Keratinocyte (primary cell): Measurements from ENCODE around the gene CLTC. TPM values are rescaled to one million over a fixed set of nuclear protein-coding genes. Genes with fewer than 3 reads are reported as not detected.

Experiments used
- DNase-seq: peaks from one replicate; pipeline ENCODE4 v3.0.0-alpha.2; 2011; ENCODE audit warnings: low read depth, missing footprints, low spot score
- FAIRE-seq: peaks from 2 replicates; lab custom pipeline; 2011; peaks lifted over from hg19 to GRCh38; lab: Jason Lieb, UNC
- H2AFZ ChIP-seq: 2 replicates; pipeline ENCODE4 v1.6.0; 2012; ENCODE audit warnings: low read length, control low read depth, inconsistent platforms; ENCODE audit not compliant: control insufficient read depth
- H3K27ac ChIP-seq: 2 replicates; pipeline ENCODE4 v1.5.1; 2011; ENCODE audit warnings: low read length; ENCODE audit not compliant: control insufficient read depth, insufficient read depth
- H3K27me3 ChIP-seq: 3 replicates; pipeline ENCODE4 v1.6.0; 2011; ENCODE audit warnings: low read length; ENCODE audit not compliant: control insufficient read depth, insufficient read depth; ENCODE audit errors: extremely low read depth
- H3K36me3 ChIP-seq, 2 experiments: 2 replicates in 1 of 2; 3 replicates in 1 of 2; pipeline ENCODE4 v1.5.1; 2011; ENCODE audit warnings: low read length in 2 of 2, mild to moderate bottlenecking in 1 of 2; ENCODE audit not compliant: control insufficient read depth in 2 of 2, insufficient read depth in 2 of 2; ENCODE audit errors: extremely low read depth in 1 of 2
- H3K4me1 ChIP-seq: 3 replicates; pipeline ENCODE4 v1.5.1; 2011; ENCODE audit warnings: low read length; ENCODE audit not compliant: control insufficient read depth, insufficient read depth; ENCODE audit errors: extremely low read depth
- H3K4me2 ChIP-seq: 3 replicates; pipeline ENCODE4 v1.6.0; 2011; ENCODE audit warnings: low read depth, low read length; ENCODE audit not compliant: control insufficient read depth, insufficient read depth; ENCODE audit errors: extremely low read depth
- H3K4me3 ChIP-seq, 3 experiments: fragments of 200-600 bp in 1 of 3; sonication (generic) in 1 of 3; 2 replicates in 2 of 3; 3 replicates in 1 of 3; pipeline ENCODE4 v1.5.1; 2011 to 2016; ENCODE audit warnings: low read length in 3 of 3, mild to moderate bottlenecking in 3 of 3, control low read depth in 2 of 3, inconsistent platforms in 1 of 3, low read depth in 1 of 3, mixed read lengths in 1 of 3, mixed run types in 1 of 3, moderate library complexity in 1 of 3; ENCODE audit not compliant: control insufficient read depth in 2 of 3, insufficient read depth in 2 of 3; ENCODE audit errors: extremely low read depth in 1 of 3
- H3K79me2 ChIP-seq: 2 replicates; pipeline ENCODE4 v1.6.0; 2012; ENCODE audit warnings: low read length; ENCODE audit not compliant: control insufficient read depth, insufficient read depth
- H3K9ac ChIP-seq: 3 replicates; pipeline ENCODE4 v1.6.0; 2011; ENCODE audit warnings: low read length; ENCODE audit not compliant: control insufficient read depth, insufficient read depth; ENCODE audit errors: extremely low read depth
- H3K9me1 ChIP-seq: 3 replicates; pipeline ENCODE4 v1.6.0; 2011; ENCODE audit warnings: low read length; ENCODE audit not compliant: control insufficient read depth, insufficient read depth; ENCODE audit errors: extremely low read depth
- H3K9me3 ChIP-seq: 2 replicates; pipeline ENCODE4 v1.5.1; 2012; ENCODE audit warnings: low read depth, low read length; ENCODE audit not compliant: control insufficient read depth
- H4K20me1 ChIP-seq: 3 replicates; pipeline ENCODE4 v1.6.0; 2011; ENCODE audit warnings: low read length; ENCODE audit not compliant: control insufficient read depth, insufficient read depth; ENCODE audit errors: extremely low read depth
- EZH2 ChIP-seq: IDR thresholded peaks from one replicate; pipeline ENCODE4 v1.6.1; 2012; ENCODE audit warnings: inconsistent platforms, mild to moderate bottlenecking, low read length, moderate library complexity
- dilution Hi-C: fragments of 300-500 bp; cut with MboI; formaldehyde crosslinking; loops from one replicate; pipeline ENCODE4 v1.7.0; 2020; ENCODE audit warnings: low sequenced_read_pairs; ENCODE audit not compliant: extremely low pct_ligation_motif_present
- polyA plus RNA-seq, 5 experiments: library from polyadenylated mRNA; depleted of rRNA in 3 of 5; stranded (reverse) in 3 of 5; stranded (forward) in 1 of 5; unstranded in 1 of 5; fragments of >200 nt; gene quantifications; 1 replicate in 1 of 5; 2 replicates in 3 of 5; 3 replicates in 1 of 5; pipeline versions ENCODE4 v1.2.1 to v1.2.3, GENCODE V29; 2011 to 2012; ENCODE audit warnings: missing spikeins in 2 of 5, low read depth in 1 of 5, low replicate concordance in 1 of 5
- TF ChIP-seq, protein P1 (sequence below), 3 experiments: IDR thresholded peaks in 1 of 3; conservative IDR thresholded peaks in 1 of 3; optimal IDR thresholded peaks in 1 of 3; 2 replicates in 2 of 3; 3 replicates in 1 of 3; pipeline versions ENCODE3 to v1.5.1; 2011; ENCODE audit warnings: low read length in 3 of 3, mild to moderate bottlenecking in 3 of 3, moderate library complexity in 2 of 3, control low read depth in 1 of 3, inconsistent platforms in 1 of 3; ENCODE audit not compliant: insufficient read depth in 2 of 3; ENCODE audit errors: extremely low read depth in 1 of 3

Gene CLTC
- polyA plus RNA-seq, 1 donor (not counting 4 experiments of a cell fraction or from before 2014, with no cell fraction given) = 209 TPM

DNA sequence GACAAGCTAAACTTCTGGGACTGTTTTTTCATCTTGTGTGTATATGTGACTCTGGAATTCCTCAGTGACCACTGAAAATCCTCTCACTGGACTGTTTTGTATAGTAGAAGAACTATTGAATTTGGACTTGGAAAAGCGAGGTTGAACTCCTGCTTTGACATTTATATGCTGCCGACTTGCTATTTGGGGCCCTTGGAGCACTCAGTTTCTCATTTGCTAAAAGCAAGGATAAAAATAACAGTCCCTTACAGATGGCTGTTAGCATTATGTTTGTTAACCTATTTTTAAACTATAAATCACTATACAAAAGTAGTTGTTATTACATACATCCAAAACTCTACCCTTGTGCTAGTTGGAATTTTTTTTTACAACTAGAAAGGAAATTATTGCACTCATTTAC is 96.7 kb downstream of the CLTC start:
- Histone ChIP-seq H3K27ac (no peak overlapping the region), H4K20me1 (peaks cover 3% of the 10 kb centered on the region)
- FAIRE-seq = no peak

DNA sequence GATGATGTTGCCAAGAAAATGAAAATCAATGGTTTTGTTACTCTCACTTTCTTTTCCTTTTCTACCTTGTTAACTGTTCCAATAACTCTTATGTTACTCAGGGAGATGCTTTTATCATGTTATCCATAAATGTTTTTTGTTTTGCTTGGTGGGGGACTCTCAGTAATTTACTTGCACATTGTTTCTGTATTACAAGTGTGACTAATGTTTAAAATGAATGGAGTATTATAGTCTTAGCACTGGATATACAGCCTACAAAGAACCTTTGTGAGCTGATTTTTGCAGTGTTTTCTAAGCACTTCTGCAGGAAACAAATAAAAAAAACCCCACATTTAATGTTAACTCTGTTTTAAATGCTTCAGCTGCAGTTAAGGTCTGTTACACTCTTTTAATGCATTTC is 99.8 kb downstream of the CLTC start:
- DNase-seq (no peak), FAIRE-seq (no peak)
- H3K27me3 ChIP-seq = no peaks in the 10 kb centered on the region
- no peaks in the 10 kb centered on the region for H3K9me3 ChIP-seq
- no peak overlapping the region for H3K27ac ChIP-seq
- no peak overlapping the region for H3K9ac ChIP-seq
- peaks cover 3% of the 10 kb centered on the region for H4K20me1 ChIP-seq
- H3K4me2 ChIP-seq = no peak overlapping the region
- dilution Hi-C loops = no loop called here
- no peak overlapping the region for H2AFZ ChIP-seq
- peaks cover 79% of the 10 kb centered on the region for H3K79me2 ChIP-seq
- TF ChIP-seq EZH2 = no peak
- H3K4me1 ChIP-seq = no peaks in the 10 kb centered on the region
- H3K4me3 ChIP-seq = no peak overlapping the region
- no peaks in the 10 kb centered on the region for H3K9me1 ChIP-seq
- H3K36me3 ChIP-seq = peaks cover 2 to 3% of the 10 kb centered on the region in 2 experiments

More for the DNA sequence above, 96.7 kb downstream of the CLTC start:
- no peak for DNase-seq
- Histone ChIP-seq H2AFZ (no peak overlapping the region), H3K36me3 (peaks cover 2 to 3% of the 10 kb centered on the region in 2 experiments), H3K4me3 (no peak overlapping the region), H3K9ac (no peak overlapping the region), H3K27me3 (no peaks in the 10 kb centered on the region), H3K4me2 (no peak overlapping the region), H3K4me1 (peaks cover 3% of the 10 kb centered on the region), H3K9me3 (no peaks in the 10 kb centered on the region), H3K79me2 (peaks cover 79% of the 10 kb centered on the region), H3K9me1 (peaks cover 4% of the 10 kb centered on the region)
- dilution Hi-C loops = no loop called here
- TF ChIP-seq, protein P1, sequence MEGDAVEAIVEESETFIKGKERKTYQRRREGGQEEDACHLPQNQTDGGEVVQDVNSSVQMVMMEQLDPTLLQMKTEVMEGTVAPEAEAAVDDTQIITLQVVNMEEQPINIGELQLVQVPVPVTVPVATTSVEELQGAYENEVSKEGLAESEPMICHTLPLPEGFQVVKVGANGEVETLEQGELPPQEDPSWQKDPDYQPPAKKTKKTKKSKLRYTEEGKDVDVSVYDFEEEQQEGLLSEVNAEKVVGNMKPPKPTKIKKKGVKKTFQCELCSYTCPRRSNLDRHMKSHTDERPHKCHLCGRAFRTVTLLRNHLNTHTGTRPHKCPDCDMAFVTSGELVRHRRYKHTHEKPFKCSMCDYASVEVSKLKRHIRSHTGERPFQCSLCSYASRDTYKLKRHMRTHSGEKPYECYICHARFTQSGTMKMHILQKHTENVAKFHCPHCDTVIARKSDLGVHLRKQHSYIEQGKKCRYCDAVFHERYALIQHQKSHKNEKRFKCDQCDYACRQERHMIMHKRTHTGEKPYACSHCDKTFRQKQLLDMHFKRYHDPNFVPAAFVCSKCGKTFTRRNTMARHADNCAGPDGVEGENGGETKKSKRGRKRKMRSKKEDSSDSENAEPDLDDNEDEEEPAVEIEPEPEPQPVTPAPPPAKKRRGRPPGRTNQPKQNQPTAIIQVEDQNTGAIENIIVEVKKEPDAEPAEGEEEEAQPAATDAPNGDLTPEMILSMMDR (optimal IDR thresholded peaks at IDR 0.05 in 1 of 3, IDR thresholded peaks at IDR 0.05 in 1 of 3, conservative IDR thresholded peaks at IDR 0.05 in 1 of 3; ENCODE audit: extremely low read depth in 1 of 3, insufficient read depth in 2 of 3, low read length in 3 of 3) = no peak
- TF ChIP-seq EZH2 = no peak

DNA sequence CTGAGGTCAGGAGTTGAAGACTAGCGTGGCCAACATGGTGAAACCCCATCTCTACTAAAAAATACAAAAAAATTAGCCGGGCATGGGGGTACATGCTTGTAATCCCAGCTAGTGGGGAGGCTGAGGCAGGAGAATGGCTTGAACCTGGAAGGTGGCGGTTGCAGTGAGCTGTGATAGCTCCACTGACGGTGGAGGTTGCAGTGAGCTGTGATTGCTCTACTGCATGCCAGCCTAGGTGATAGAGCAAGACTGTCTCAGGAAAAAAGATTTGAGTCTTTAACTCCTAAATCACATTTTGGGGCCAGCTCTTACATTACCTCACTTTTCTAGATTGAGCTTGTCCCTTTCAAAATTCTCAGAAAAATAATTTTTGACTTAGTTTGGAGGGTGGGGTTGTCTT is 102.9 kb downstream of the CLTC start:
- dilution Hi-C loops = no loop called here
- DNase-seq (no peak), FAIRE-seq (no peak)
- Histone ChIP-seq H3K36me3 (peaks cover 2% of the 10 kb centered on the region in 2 experiments), H3K9me1 (no peaks in the 10 kb centered on the region), H3K27ac (no peak overlapping the region), H3K4me1 (no peaks in the 10 kb centered on the region), H3K4me3 (no peak overlapping the region), H3K9ac (no peak overlapping the region), H3K79me2 (peaks cover 68% of the 10 kb centered on the region), H3K4me2 (no peak overlapping the region), H4K20me1 (no peaks in the 10 kb centered on the region), H2AFZ (no peak overlapping the region), H3K9me3 (no peaks in the 10 kb centered on the region), H3K27me3 (no peaks in the 10 kb centered on the region)
- no peak for TF ChIP-seq EZH2
- TF ChIP-seq, protein P1 (optimal IDR thresholded peaks at IDR 0.05 in 1 of 3, IDR thresholded peaks at IDR 0.05 in 1 of 3, conservative IDR thresholded peaks at IDR 0.05 in 1 of 3; ENCODE audit: extremely low read depth in 1 of 3, insufficient read depth in 2 of 3, low read length in 3 of 3) = no peak
